Astrocyte (in vitro differentiated cells and primary cell): ENCODE data around the gene DLD. TPM values are rescaled to one million over a fixed set of nuclear protein-coding genes. Genes with fewer than 3 reads are reported as not detected.

Experiments used
- DNase-seq: peaks from one replicate; pipeline ENCODE4 v3.0.0-alpha.2; 2010; ENCODE audit warnings: low read depth
- FAIRE-seq: peaks from 2 replicates; lab custom pipeline; 2011; peaks lifted over from hg19 to GRCh38; lab: Jason Lieb, UNC
- H2AFZ ChIP-seq: 2 replicates; pipeline ENCODE4 v1.6.0; 2012; ENCODE audit warnings: low read depth, low read length, inconsistent platforms
- H3K27ac ChIP-seq: 2 replicates; pipeline ENCODE4 v1.5.1; 2011; ENCODE audit warnings: low read depth, low read length, inconsistent platforms
- H3K27me3 ChIP-seq: 2 replicates; pipeline ENCODE4 v1.6.0; 2011; ENCODE audit warnings: low read length, inconsistent platforms; ENCODE audit not compliant: insufficient read depth
- H3K36me3 ChIP-seq: 2 replicates; pipeline ENCODE4 v1.5.1; 2011; ENCODE audit warnings: low read length, inconsistent platforms; ENCODE audit not compliant: insufficient read depth
- H3K4me1 ChIP-seq: 2 replicates; pipeline ENCODE4 v1.5.1; 2011; ENCODE audit warnings: low read length, inconsistent platforms; ENCODE audit not compliant: insufficient read depth
- H3K4me2 ChIP-seq: 2 replicates; pipeline ENCODE4 v1.6.0; 2012; ENCODE audit warnings: low read length, inconsistent platforms
- H3K4me3 ChIP-seq: 2 replicates; pipeline ENCODE4 v1.5.1; 2011; ENCODE audit warnings: low read depth, mild to moderate bottlenecking, low read length, inconsistent platforms; ENCODE audit not compliant: insufficient read depth
- H3K79me2 ChIP-seq: 2 replicates; pipeline ENCODE4 v1.6.0; 2012; ENCODE audit warnings: mild to moderate bottlenecking, low read length, inconsistent platforms; ENCODE audit not compliant: insufficient read depth
- H3K9ac ChIP-seq: 2 replicates; pipeline ENCODE4 v1.6.0; 2012; ENCODE audit warnings: mild to moderate bottlenecking, low read length, inconsistent platforms
- H3K9me3 ChIP-seq: 2 replicates; pipeline ENCODE4 v1.5.1; 2012; ENCODE audit warnings: low read depth, mild to moderate bottlenecking, low read length, inconsistent platforms; ENCODE audit not compliant: insufficient read depth
- H4K20me1 ChIP-seq: 2 replicates; pipeline ENCODE4 v1.6.0; 2012; ENCODE audit warnings: low read length, inconsistent platforms; ENCODE audit not compliant: insufficient read depth
- H3K27ac Mint-ChIP-seq: one replicate; pipeline ENCODE4 v1.8.0; 2021; ENCODE audit warnings: mild to moderate bottlenecking, mixed read lengths; ENCODE audit not compliant: unreplicated experiment
- H3K27me3 Mint-ChIP-seq: one replicate; pipeline ENCODE4 v1.8.0; 2021; ENCODE audit warnings: low read depth, mixed read lengths; ENCODE audit not compliant: unreplicated experiment
- H3K36me3 Mint-ChIP-seq: one replicate; pipeline ENCODE4 v1.8.0; 2021; ENCODE audit warnings: low read depth, mixed read lengths; ENCODE audit not compliant: unreplicated experiment
- H3K4me1 Mint-ChIP-seq: one replicate; pipeline ENCODE4 v1.8.0; 2021; ENCODE audit warnings: low read depth, mixed read lengths; ENCODE audit not compliant: unreplicated experiment
- H3K4me3 Mint-ChIP-seq: one replicate; pipeline ENCODE4 v1.8.0; 2021; ENCODE audit warnings: mild to moderate bottlenecking, moderate library complexity, mixed read lengths; ENCODE audit not compliant: unreplicated experiment
- H3K9me3 Mint-ChIP-seq: one replicate; pipeline ENCODE4 v1.8.0; 2021; ENCODE audit warnings: mild to moderate bottlenecking, mixed read lengths; ENCODE audit not compliant: unreplicated experiment
- CTCF ChIP-seq: IDR thresholded peaks from 2 replicates; pipeline ENCODE4 v1.5.1; 2011; ENCODE audit warnings: low read depth, mild to moderate bottlenecking, inconsistent platforms, low read length, moderate library complexity; ENCODE audit not compliant: insufficient read depth
- EZH2 ChIP-seq: IDR thresholded peaks from 2 replicates; pipeline ENCODE4 v1.6.1; 2012; ENCODE audit warnings: mild to moderate bottlenecking, low read length, inconsistent platforms; ENCODE audit not compliant: insufficient read depth
- total RNA-seq: library from RNA; stranded (reverse); gene quantifications from 2 replicates; pipeline ENCODE4 v1.2.1, GENCODE V29; 2021

The DLD gene
- total RNA-seq, 1 donor from 2014 or later, result 73.1 TPM

GRCh38 chr7:107964510-107964909 lies 73.5 kb downstream of the DLD start:
- H3K27ac Mint-ChIP-seq, result peak overlapping the region; percentile 31
- Histone ChIP-seq H4K20me1 (peaks cover 70% of the 10 kb centered on the region), H3K9me3 (no peaks in the 10 kb centered on the region), H3K4me2 (no peak overlapping the region), H3K79me2 (peaks cover 55% of the 10 kb centered on the region), H3K36me3 (peaks cover 76% of the 10 kb centered on the region), H3K4me1 (peaks cover 19% of the 10 kb centered on the region), H3K9ac (no peak overlapping the region), H2AFZ (no peak overlapping the region), H3K4me3 (no peak overlapping the region), H3K27me3 (no peaks in the 10 kb centered on the region), H3K27ac (no peak overlapping the region)
- H3K4me1 Mint-ChIP-seq, result peaks cover 8% of the 10 kb centered on the region
- peaks cover 33% of the 10 kb centered on the region for H3K36me3 Mint-ChIP-seq
- no peaks in the 10 kb centered on the region for H3K27me3 Mint-ChIP-seq
- TF ChIP-seq CTCF, result no peak
- no peak for TF ChIP-seq EZH2
- no peaks in the 10 kb centered on the region for H3K9me3 Mint-ChIP-seq
- H3K4me3 Mint-ChIP-seq, result no peak overlapping the region
- DNase-seq, result no peak
- no peak for FAIRE-seq

- H3K27ac ChIP-seq, result peak overlapping the region; percentile 70
- H3K36me3 Mint-ChIP-seq, result peaks cover 23% of the 10 kb centered on the region
- peak; percentile 87 for FAIRE-seq
- no peaks in the 10 kb centered on the region for H3K9me3 ChIP-seq
- H3K9me3 Mint-ChIP-seq, result no peaks in the 10 kb centered on the region
- no peak overlapping the region for H3K27ac Mint-ChIP-seq
- peak overlapping the region; percentile 70 for H3K4me3 Mint-ChIP-seq
- peaks cover 18% of the 10 kb centered on the region for H3K4me1 ChIP-seq
- H3K36me3 ChIP-seq, result peaks cover 69% of the 10 kb centered on the region
- TF ChIP-seq CTCF (peak; percentile 13), EZH2 (no peak)
- peak overlapping the region; percentile 42 for H3K9ac ChIP-seq
- peaks cover 61% of the 10 kb centered on the region for H4K20me1 ChIP-seq
- H3K27me3 ChIP-seq, result no peaks in the 10 kb centered on the region
- H2AFZ ChIP-seq, result no peak overlapping the region
- H3K4me3 ChIP-seq, result no peak overlapping the region
- H3K27me3 Mint-ChIP-seq, result no peaks in the 10 kb centered on the region
- DNase-seq, result peak; percentile 94
- peak overlapping the region; percentile 40 for H3K4me2 ChIP-seq
- H3K79me2 ChIP-seq, result peaks cover 57% of the 10 kb centered on the region
- peaks cover 13% of the 10 kb centered on the region for H3K4me1 Mint-ChIP-seq
These were observed 75.7 kb downstream of the DLD start for GRCh38 chr7:107966711-107967110.

GRCh38 chr7:107967420-107967819 lies 76.4 kb downstream of the DLD start:
- Histone ChIP-seq H3K4me2 (peak overlapping the region; percentile 40), H3K9ac (peak overlapping the region; percentile 42), H3K4me1 (peaks cover 24% of the 10 kb centered on the region), H4K20me1 (peaks cover 63% of the 10 kb centered on the region), H3K9me3 (no peaks in the 10 kb centered on the region), H3K4me3 (no peak overlapping the region), H2AFZ (no peak overlapping the region), H3K27ac (peak overlapping the region; percentile 70), H3K36me3 (peaks cover 71% of the 10 kb centered on the region), H3K79me2 (peaks cover 58% of the 10 kb centered on the region), H3K27me3 (no peaks in the 10 kb centered on the region)
- H3K4me3 Mint-ChIP-seq, result no peak overlapping the region
- DNase-seq (no peak), FAIRE-seq (no peak)
- no peak overlapping the region for H3K27ac Mint-ChIP-seq
- TF ChIP-seq CTCF (no peak), EZH2 (no peak)
- H3K27me3 Mint-ChIP-seq, result no peaks in the 10 kb centered on the region
- H3K4me1 Mint-ChIP-seq, result peaks cover 20% of the 10 kb centered on the region
- peaks cover 18% of the 10 kb centered on the region for H3K36me3 Mint-ChIP-seq
- H3K9me3 Mint-ChIP-seq, result no peaks in the 10 kb centered on the region
